ENCODE data around the gene CDKN2AIP.
"Not testable (repeated sequence)": the region's sequence is repeated elsewhere in the genome, so short reads cannot be mapped to it uniquely, and the experiment has no call there.

Gene CDKN2AIP

GRCh38 chr4:183455431-183456195 lies 11.2 kb downstream of the CDKN2AIP start:
- DNase-seq: no peak

DNA sequence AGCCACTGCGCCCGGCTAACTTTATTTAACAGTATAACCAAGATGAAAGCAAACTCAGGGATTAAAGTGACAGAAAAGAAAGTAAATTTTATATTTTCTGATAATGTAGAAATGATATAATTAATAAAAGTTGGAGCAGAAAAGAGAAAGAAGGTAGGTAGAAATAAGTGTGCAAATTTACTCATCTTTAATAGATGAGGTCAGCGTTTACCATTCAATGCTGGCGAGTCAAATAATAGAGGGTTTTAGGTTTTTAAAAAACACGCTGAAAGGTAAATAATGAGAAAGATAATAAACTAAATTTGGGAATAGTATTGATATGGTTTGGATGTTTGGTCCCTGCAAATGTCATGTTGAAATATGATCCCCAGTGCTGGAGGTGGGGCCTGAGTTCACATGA lies 13.6 kb downstream of the CDKN2AIP start:
- no peak for DNase-seq

GRCh38 chr4:183463903-183464619 lies 19.6 kb downstream of the CDKN2AIP start:
- not testable (repeated sequence) for DNase-seq

GRCh38 chr4:183465879-183466278 lies 21.4 kb downstream of the CDKN2AIP start:
- DNase-seq: not testable (repeated sequence)

- DNase-seq: no peak
Measured at GRCh38 chr4:183467246-183467645, 22.8 kb downstream of the CDKN2AIP start.

DNA sequence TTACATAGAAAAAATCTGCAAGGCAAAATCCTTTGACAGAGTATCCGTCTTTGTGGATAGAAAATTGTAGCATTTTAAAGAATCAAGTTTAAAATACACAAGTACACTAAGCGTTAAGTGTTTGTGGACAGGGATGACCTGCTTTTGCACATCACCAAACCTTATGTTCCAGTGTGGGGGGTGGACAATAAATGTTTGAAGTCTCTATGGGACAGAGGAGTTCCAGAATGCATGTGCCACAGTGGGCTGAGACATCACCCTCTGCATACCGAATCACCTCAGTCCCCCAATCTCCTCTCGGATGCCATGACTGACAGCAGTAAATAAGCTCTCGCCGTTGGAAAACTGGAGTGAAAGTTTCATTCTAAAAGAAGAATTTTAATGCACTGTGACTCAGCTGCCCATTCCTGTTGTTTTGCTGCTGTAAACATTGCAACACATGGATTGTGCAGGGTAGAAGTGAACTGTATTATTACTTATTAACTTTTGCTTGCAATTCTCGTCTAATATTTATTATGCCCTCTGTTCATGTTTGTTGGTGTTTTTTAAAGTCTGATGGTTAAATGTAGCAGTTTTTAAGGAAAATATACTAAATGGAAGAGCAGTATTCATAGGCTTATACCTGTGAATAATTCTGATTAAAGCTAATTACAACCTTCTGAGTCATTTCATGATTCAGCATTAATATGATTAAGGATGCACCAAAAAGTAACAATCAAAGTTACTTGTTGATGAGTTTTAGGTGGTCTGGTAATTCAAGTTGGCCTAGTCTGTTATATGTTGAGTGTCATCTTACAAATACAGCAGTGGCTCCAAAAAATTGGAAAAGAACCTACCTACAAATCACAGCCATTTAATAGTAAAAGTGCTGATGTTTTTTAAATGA lies 24.0 kb downstream of the CDKN2AIP start:
- no peak for DNase-seq

DNA sequence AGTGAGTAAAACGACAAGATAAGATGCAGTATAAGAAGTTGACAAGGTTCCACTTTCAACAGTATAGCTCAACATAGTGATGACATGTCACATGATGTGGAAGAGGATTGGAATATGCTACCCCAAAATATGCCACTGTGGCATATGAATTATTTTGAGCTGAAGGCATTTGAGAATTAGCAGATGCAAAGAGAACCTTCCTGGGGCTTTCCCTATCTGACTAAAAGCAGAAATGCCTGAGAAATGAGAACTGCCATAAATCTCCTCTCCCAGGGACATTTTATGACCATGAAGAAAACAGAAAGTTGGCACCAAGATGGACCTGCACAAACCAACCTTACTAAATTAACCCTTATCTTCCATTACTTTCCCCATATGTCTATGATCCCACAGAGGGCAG lies 24.8 kb downstream of the CDKN2AIP start:
- DNase-seq: peak; percentile 6

- no peak for DNase-seq
Measured at GRCh38 chr4:183469936-183470335, 25.5 kb downstream of the CDKN2AIP start.

GRCh38 chr4:183470821-183471220 lies 26.4 kb downstream of the CDKN2AIP start:
- no peak for DNase-seq

- peak; percentile 71 for DNase-seq
Measured at GRCh38 chr4:183471946-183472708, 27.7 kb downstream of the CDKN2AIP start.

DNA sequence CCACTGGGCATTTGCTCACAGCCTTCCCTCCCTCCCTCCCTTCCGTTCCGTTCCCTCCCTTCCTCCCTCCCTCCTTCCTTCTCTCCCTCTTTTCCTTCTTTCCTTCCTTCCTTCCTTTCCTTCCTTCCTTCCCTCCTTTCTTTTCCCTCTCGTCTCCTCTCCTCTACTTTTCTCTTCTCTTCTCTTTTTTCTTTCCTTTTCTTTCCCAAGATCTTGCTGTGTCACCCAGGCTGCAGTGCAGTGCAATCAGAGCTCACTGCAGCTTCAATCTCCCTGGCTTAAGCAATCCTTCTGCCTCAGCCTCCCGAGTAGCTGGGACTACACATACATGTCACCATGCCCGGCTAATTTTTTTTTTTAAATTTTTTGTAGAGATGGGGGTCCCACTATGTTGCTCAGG lies 33.7 kb downstream of the CDKN2AIP start:
- DNase-seq: no peak

- no peak for DNase-seq
Measured at GRCh38 chr4:183478926-183479325, 34.5 kb downstream of the CDKN2AIP start.

GRCh38 chr4:183482515-183483095 lies 38.2 kb downstream of the CDKN2AIP start:
- not testable (repeated sequence) for DNase-seq

DNA sequence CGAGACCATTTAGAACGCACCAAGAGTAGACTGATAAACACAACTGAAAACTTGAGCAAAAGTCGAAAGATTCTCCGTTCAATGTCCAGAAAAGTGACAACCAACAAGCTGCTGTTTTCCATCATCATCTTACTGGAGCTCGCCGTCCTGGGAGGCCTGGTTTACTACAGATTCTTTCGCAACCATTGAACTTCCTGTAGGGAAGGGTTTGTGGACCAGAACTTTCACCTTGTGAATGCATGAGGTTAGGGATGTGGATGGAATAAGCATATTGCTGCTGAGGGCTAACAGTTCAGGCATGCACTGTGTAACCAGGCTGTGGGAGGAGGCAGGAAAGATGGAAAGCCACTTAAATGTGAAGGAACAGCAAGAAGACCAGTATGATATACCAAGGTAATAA lies 39.6 kb downstream of the CDKN2AIP start:
- no peak for DNase-seq

- no peak for DNase-seq
Measured at GRCh38 chr4:183485411-183486160, 41.1 kb downstream of the CDKN2AIP start.

GRCh38 chr4:183492791-183493222 lies 48.4 kb downstream of the CDKN2AIP start:
- no peak for DNase-seq

- no peak for DNase-seq
Measured at GRCh38 chr4:183493246-183493645, 48.8 kb downstream of the CDKN2AIP start.

GRCh38 chr4:183495184-183495583 lies 50.7 kb downstream of the CDKN2AIP start:
- no peak for DNase-seq

Measured in CD4-positive, alpha-beta T cell treated with Interleukin-4 for 4 hours (primary cell).